NCI-H2196 (cell line): Measurements from ENCODE around the gene KDSR.

Experiments used
- DNase-seq: peaks from one replicate; lab custom pipeline; 2025; ENCODE audit not compliant: unreplicated experiment; lab: John Stamatoyannopoulos, UW

KDSR gene

DNA sequence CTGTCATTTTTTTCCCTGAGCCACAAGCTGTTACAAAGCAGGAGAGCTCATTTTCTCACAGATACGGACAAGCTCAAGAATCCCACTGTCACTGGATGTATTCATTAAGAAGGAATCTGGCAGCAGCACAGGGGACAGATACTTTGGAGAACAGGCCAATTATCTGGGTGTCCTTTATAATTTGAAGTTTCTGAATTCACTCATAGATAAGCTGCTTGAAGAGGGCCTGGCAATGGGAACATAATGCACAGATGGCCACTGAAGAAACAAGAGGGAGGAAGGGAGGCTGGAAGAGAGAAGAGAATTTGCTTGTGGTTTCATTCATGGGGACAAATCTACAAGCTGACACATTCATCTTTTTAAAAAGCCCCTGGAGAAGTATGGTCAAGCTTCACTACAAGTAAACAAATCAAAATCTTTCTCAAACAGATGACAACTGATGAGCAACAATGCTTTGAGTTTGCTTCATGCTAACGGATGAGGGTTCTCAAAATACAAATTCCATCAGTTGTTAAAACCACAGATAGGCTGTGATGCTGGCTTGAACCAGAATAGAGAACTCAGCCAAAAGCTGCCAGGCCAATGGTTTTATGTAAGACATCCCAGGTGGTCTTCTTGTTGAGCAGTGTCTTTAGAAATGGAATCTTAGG, 59.3 kb downstream of the KDSR start:
- DNase-seq: no peak

DNA sequence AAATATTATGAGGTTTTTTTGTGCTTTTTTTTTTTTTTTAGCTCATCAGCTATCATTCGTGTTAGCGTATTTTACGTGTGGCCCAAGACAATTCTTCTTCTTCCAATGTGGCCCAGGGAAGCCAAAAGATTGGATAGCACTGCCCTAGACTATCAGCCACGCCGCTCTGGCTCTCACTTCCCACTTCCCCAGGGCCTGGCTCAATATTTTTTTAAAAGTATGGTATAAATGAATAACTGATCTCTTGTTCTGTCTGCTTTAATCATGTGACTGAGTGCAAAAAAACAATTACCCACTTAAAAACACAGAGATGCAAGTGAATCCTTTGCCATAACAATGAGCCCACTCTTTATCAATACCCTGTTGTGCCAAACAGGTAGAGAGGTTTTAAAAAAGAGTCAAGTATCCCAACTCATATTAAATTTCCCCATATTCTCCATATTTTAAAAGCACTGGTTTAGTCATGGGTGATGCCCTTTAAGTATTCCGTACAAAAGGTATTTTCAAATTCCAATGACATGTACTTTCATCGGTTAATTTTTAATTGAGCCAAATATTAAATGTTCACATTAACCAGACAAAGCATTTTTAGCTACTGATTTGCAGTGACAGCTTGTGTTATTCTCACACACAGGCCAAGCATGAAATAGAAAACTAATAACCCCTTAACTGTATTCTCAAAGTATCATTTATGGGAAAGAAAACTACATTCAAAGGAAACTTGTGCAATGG, 60.0 kb downstream of the KDSR start:
- no peak for DNase-seq

DNA sequence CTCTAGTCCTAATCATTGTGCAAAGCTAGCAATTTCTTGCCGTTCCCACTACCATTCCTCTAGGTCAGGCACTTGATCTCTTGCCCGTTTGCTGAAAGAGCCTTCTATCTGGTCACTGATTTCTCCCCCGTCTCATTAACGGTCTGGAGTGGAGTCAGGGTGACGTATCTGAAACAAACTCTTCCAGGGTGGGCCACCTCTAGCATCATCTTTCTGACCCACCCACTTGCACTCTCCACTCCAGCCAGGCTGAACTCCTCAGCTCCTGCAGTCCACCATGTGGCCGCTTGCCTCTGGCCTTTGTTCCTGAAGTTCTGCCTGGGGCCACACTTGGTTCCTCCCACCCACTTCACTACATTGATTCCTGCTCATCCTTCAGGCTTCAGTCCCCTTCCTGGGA, 60.8 kb downstream of the KDSR start:
- no peak for DNase-seq

DNA sequence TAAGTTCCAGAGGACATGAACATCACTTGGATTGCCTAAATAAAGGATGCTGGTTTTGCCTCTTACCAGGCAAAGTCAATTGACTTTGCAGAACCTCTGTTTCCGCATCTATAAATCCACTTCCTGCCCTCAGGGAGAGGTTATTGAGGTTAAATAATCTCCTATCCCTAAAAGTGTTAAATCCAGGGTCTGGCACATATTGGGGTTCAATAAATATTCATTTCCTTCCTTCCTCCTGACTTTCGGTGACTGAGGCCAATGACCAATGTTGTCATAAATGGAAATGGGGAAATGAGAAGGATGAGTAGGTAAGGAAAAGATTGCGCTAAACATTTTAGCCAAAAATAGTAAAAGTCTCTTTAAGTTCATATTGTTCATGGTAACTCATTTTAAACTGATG, 63.5 kb downstream of the KDSR start:
- DNase-seq: no peak

DNA sequence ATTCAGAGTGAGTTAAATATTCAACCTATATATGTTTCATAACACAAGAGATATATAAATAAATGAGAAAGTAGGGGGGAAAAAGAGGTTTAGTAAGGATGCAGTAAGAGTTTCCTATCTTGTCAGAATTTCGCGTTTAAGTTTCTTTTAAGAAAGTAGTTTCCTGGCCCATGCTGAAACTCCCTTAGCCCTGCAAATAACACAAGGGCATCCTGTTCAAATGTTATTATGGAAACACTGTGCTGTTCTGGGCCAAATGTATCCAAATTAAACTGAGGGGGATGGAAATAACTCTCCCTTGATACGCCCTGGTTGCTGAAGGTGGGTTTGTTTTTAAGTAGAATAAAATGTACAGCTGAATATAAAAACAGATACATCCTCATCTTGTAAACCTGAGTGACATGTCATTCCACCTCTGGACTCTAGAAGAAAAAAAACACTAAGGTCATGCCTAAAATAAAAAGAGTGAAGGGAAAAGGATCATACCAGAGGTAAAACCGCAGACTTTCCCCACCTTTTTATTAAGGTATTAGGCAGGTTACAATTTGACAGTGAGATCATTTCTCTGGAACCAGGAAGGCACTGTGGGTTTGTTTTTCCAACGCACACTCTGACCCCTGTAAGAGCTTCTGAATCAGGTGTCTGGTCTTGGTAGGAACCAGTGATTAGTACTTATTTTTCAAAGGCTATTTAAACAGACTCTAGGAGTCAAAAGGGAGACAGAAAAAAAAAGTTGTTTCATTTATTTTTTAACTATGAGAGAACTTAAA, 64.2 kb downstream of the KDSR start:
- DNase-seq: no peak

DNA sequence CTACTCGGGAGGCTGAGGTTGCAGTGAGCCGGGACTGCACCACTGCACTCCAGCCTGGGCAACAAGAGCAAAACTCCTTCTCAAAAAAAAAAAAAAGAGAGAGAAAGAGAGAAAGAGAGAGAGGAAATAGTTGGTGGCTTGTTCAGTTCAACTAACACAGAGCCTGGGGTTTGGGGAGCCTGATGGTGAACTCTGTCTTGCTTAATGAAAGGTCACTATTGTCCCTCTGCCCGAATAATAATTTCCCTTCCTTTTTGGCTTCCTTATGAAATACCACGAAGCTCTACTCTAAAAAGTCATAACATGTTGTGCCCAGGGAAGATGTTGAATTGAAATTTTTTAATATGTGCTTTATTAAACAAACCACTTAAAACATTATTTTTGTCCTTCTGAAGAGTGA, 64.8 kb downstream of the KDSR start:
- DNase-seq: no peak

DNA sequence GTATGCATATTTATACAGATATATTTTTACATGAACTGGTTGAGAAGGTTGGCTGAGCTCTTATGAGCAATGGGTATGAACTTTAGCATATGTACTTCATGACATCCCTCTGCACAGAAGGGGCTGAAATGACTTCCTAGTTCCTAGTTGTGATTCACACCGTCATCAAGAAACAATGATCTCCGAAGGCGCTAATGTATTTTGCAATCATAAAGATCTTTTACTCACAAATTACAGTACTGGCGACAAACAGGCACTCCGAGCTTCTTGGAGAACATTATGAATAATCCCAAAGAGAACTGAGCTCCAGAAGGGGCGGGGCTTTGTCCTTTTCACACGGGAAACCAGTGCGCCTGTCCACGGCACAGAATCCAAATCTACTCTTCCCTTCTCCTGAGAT, 65.6 kb downstream of the KDSR start:
- DNase-seq: no peak

DNA sequence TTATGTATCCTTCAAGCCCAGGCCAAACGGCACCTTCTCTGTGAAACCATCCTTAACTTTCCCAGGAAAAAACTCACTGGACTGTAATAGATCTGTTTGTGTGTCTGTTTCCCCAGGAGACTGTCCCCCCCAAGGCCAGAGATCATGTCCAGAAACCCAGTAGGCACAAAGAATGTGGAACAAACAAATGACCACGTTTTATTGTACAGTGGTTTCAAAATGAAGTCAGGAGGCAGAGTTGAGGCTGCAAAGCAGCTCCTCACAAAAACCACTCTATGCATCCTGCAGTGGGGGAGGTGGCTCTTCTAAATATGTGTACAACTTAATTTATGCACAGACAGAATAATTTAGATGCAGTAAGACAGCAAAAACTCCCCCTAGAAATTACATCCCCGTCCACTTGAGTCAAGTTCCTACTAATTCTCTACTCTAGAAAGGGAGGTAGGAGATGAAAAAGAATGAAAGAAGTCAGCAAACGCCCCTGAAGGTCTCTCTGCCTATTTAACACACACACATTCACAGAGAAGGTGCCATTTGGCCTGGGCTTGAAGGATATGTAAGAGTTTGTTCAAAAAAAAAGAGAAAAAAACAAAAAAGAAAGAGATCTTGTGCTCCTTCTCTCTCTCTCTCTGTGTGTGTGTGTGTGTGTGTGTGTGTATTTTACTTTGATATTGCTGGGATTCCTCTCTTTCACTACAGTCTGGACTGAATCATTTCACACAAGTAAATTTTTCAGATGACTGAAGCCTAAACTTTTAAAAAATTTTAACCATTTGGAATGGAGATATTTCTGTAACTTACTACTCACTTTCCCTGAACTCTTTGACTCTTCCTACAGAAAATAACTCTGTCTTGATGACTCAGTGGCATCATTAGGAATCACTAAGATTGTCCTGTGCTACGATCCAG, 66.9 kb downstream of the KDSR start:
- DNase-seq: no peak

DNA sequence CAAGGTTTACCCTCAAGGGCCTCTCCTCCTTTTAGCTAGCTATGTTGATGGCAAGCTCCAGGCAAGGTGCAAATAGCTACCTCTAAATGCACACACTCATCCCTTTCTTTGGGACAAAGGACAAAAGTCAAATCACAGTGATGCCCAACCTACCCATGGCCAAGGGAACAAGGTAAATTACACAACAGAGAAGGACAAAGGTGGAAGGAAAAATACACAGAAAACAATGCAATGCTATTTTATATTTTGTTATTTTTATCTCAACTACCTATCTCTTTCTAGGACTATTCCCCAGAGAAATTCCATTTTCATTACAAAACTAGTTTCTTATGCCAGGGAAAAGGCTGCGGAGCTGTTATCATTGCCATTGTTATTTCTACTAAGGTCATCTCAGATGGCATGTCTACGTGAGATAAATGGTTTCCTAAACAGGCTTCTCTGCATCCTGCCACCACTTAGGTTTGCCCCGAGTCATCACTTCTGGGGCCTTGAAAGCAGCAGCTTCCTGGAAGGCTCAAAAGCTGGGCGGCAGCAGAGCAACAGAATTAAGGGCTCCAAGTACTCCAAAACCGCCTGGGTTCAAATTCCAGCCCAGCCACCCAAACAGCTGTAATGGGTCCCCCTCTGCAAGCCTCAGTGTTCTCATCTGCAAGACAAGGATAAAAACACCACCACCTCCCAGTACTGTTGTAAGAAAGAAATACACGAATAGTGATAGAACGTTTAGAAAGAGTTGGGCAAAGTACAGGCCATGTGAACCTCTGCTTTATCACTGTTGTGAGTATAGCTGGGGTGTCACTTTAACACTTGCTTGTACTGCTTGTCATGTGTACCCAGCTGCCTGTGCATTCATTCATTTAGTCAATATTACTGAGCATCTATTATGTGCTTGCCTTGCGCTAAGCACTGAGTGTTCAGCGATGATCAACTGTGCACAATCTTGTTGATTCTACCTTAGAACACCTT, 68.3 kb downstream of the KDSR start:
- DNase-seq: no peak

DNA sequence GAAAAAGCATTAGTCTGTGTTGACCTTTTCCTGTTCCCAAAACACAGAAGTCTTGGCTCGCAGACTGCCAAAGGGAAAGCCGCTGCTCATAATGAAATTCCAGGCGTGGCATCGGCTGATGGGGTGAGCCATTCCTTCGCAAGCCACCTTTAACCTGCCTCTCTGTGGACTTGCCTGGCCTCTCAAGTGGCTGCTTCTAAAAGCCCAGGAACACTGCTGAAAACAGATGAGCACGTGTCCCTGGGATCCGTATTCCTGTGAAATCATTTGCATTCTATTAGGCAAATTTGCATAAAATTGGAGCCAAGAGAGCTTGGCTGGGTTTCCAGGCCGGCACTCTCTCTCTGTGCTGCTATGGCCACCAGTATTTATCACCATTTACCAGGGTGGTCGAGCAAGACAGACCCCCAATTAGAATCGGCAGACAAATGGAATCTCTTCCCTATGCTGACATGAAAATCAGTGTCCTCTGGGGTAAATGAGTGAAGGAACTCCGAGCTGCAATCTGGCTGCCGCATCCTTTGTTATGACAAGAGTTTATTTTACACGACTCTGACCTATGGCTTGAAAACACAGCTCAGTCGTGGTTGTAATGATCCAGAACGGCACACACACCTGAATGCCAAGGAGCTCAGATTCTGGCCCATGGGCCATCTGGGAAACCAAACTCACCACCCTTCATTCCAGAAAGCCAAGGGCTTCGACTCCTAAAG, 69.2 kb downstream of the KDSR start:
- DNase-seq: no peak

DNA sequence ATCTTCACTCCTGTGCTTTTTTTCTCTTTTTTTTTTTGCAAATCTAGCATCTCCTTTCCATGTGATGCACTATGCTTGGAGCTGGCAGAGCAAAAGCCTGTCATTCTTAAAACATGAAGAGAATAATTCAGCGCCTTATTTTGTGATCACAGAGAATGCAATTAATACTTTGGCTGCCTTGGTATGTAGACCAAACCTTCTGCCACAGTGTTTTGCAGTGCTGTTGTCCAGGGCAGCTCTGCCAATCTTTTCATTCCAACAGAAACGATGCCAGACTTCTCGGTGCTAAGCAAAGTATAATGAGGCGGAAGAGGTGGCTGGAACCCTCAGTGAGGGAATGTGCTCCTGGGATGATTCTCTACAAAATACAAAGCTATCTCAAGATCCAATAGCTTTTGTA, 73.1 kb downstream of the KDSR start:
- no peak for DNase-seq

DNA sequence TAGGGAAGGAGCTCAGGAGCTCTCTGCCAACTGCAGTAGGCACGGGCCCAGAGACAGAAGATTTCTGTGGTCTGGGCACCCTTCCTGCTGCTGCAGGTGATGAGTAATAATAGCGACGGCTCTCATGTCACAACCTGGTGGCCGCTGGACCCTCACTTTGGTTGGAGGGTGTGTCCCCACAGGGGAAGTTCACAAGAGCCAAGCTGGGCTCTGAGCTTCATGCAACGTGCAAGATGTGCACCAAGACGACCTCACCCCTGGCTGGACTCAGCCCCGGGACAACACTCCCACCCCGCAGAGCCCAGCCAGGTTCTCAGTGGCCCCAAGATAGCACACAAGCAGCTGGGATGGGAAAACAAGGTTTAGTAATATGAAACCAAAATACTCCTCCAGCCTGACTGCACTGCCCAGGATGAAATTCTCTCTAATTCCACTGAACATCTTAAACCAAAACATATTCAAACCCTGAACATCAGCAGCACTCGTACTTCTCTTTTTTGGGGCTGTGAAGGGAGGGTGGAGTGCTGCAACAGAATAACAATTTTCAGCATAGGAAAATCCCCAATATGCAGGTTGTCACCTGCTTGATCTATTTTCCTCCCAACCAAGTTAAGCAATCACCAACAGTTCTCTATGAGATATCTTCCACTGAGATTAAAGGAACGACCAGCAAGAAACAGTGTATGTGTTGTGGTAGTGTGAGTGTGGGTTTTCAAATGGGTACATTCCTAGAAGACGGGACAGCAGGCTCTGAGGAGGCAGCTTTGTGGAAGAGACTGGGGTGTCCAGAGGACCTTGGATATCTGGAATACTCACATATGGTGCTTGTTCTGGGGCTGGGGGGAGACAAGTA, 73.9 kb downstream of the KDSR start:
- no peak for DNase-seq

DNA sequence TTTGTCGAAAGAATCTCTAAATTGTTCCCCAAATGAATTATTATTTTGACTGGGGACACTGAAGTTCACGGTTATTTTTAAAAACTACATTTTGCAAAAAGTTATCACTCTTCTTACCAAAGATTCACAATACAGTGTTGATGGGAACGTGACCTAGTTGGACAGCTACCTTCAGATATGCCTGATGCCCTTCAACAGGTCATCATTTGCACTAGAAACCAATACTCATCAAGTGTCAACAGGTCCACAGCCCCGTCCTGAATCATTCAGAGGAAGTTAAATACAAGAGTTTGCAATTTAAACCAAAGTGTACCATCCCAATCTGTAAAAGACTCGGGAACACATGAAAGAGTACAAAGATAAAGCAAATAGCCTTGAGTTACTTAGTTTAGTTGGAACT, 75.7 kb downstream of the KDSR start:
- no peak for DNase-seq

DNA sequence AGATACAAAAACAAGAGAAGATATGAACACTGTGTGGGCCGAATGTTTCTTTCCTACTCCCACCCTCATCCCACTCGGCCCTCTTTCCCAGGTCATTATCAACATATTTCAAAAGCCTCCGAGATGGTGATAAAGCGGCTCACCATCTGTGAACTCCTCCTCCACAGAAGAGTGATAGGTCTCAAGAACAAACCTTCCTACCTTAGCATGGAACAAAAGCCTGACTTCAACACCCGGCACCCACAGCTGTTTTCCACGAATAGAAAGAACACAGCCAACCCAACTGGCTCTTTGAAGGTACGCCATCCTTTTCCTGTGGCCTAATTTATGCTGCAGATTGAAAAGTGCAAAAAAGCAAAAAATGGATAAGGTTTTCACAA, 76.2 kb downstream of the KDSR start:
- no peak for DNase-seq

DNA sequence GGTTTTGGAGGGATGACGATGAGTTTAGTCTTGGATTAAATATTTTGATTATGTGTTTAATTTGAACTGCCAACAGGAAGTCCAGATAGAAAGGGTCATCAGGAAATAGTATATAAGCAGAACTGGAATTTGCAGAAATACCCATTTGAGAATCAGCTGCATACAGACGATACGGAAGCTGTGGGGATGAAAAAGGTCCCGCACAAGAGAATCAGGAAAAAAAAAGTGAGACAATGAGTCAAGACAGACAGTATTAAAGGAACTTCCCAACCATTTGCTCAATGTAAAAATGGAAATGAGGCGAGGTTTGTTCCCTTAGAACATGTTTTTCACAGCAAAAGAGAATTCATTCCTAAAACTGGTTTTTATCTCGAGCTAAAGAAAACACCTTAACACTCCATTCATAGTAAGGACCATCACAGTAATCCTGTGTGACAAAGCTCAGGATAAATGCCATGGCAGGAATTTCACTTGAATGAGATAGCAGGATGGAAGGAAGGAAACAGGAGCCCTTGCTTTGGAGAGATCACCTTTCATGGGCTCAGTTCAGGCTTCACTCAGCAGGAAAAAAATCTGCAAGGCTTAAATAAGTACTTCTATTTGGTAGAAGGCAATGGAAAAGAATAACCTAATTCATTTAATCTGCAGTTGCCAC, 76.7 kb downstream of the KDSR start:
- DNase-seq: no peak

DNA sequence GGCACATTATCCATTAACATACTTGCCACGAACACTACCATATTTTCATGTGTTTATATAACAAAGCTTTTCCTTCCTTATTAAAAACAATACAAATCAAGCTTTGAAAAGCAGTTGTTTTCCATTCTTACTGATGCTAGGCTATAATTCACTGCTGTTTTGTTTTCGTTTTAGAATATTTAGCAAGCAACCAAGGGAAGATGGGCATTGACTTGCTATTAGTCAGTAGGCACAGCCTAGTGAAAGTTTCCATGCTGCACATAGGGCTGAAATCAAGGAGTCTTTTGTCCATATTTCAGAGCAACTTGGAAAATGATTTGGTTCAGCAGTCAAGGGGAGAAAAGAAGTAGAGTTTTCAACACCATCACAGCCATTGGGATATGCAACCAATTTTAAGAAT, 78.7 kb downstream of the KDSR start:
- no peak for DNase-seq

DNA sequence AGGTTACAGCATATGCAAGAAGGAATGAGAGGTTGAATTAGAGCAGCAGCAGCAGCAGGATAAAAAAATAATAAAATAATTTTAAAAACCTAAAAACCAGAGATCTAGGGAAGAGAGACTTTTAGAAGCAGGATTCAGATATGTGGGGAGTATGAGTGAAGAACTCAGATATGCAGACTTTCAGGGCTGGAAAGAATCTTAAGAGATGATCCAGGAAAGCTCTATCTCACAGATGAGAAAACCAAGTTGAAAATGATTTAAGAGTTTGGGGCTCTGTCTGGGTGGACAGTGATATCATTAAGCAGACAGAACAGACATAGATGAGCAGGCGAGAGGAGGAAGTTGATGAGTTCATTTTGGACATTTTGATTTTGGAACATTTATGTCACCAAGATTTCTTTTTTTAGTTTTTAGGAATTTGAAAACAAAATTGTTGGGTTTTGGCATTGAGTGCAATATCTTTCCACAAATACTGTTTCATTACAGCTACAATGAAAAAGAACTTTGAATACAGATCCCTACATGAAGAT, 79.2 kb downstream of the KDSR start:
- no peak for DNase-seq

DNA sequence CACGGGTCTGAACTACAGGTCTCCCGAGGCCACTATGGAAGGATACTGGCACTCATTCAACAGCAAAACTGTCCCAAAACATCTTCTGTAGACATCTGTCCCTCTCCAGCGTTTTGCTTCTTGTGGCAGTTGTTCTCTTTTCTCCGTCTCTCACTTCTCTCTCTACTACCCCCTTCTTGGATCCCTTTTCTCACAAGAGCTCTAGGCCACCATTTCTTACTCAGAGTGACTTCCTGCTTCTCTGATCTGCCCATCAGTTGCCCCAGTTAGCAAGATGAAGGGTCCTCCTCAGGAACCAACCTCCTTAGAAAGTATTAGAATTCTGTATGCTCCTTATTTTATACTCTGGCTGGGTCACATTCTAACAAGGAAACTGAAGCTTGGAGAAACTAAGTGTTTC, 80.1 kb downstream of the KDSR start:
- DNase-seq: no peak
